Colonic mucosa (tissue), 4 donors: ENCODE results near the gene ACTA2. TPM values are rescaled to one million over a fixed set of nuclear protein-coding genes. Genes with fewer than 3 reads are reported as not detected.

Experiments used
- DNase-seq: peaks from one replicate; pipeline ENCODE4 v3.0.0-alpha.2; 2020
- H3K27ac ChIP-seq: fragments of 200-600 bp; one replicate; pipeline ENCODE4 v1.8.0; 2021
- H3K27me3 ChIP-seq: fragments of 200-600 bp; one replicate; pipeline ENCODE4 v1.8.0; 2021
- H3K36me3 ChIP-seq: fragments of 200-600 bp; one replicate; pipeline ENCODE4 v1.8.0; 2021
- H3K4me1 ChIP-seq: fragments of 200-600 bp; one replicate; pipeline ENCODE4 v1.8.0; 2021; ENCODE audit warnings: mild to moderate bottlenecking
- H3K4me3 ChIP-seq: fragments of 200-600 bp; one replicate; pipeline ENCODE4 v1.8.0; 2021
- H3K9ac ChIP-seq, 2 donors: one replicate each; pipeline ENCODE4 v1.7.0; 2013; ENCODE audit warnings: control low read depth in 2 of 2, low read depth in 2 of 2, low read length in 2 of 2
- H3K9me3 ChIP-seq: fragments of 200-600 bp; one replicate; pipeline ENCODE4 v1.8.0; 2021
- CTCF ChIP-seq: fragments of 200-600 bp; IDR thresholded peaks from one replicate; pipeline ENCODE4 v1.8.0; 2022; ENCODE audit warnings: antibody characterized with exemption, mild to moderate bottlenecking
- intact Hi-C: fragments of 100-400 bp; cut with DNase I; formaldehyde crosslinking; loops from one replicate; pipeline ENCODE4 v1.14.1; 2022
- total RNA-seq, 2 donors: library from RNA; stranded (reverse); fragmentation: NEBNext Ultra II Directional in 1 of 2; extraction: Animal tissue kit (Norgen Biotek cat#: 25700) in 1 of 2; gene quantifications; one replicate each; pipeline ENCODE4 v1.2.1, GENCODE V29; 2021
- donor health status: healthy.
- donor health status: DM: no; HTN: no; CAD: no.
- donor health status: DM: no; HTN: no; CAD: no.

Gene ACTA2
- 100 to 1,000 TPM in 1 of 2 donors, 10 to 100 TPM in 1; 88.3 to 265 TPM for total RNA-seq

GRCh38 chr10:88952647-88953111, at the start of gene ACTA2:
Gene ACTA2, minus strand, starts transcription at chr10:88952773. Its CDS starts 3,843 bp downstream, at chr10:88948930.
- Histone ChIP-seq H3K27me3 (no peaks in the 10 kb centered on the region), H3K36me3 (no peaks in the 10 kb centered on the region), H3K27ac (peak within 1 kb of the TSS; percentile 39), H3K4me1 (no peaks in the 10 kb centered on the region), H3K9me3 (no peaks in the 10 kb centered on the region), H3K4me3 (peak within 1 kb of the TSS; percentile 4), H3K9ac (peak within 1 kb of the TSS; percentile 22 to 39)
- intact Hi-C loops = no loop called here
- TF ChIP-seq CTCF = no peak
- peak; percentile 43 for DNase-seq

- H3K27me3 ChIP-seq = no peaks in the 10 kb centered on the region
- H3K4me1 ChIP-seq = peaks cover 3% of the 10 kb centered on the region
- intact Hi-C loops = no loop called here
- no peak for DNase-seq
- H3K27ac ChIP-seq = peak overlapping the region; percentile 45
- no peak for TF ChIP-seq CTCF
- no peaks in the 10 kb centered on the region for H3K9me3 ChIP-seq
- peak overlapping the region in 1 of 2 donors; percentile 2 for H3K9ac ChIP-seq
- no peak overlapping the region for H3K4me3 ChIP-seq
- H3K36me3 ChIP-seq = no peaks in the 10 kb centered on the region
These were observed 49.1 kb upstream of the ACTA2 start for GRCh38 chr10:89001729-89002072.

- Histone ChIP-seq H3K4me3 (no peak overlapping the region), H3K27ac (peak overlapping the region; percentile 45), H3K4me1 (peaks cover 4% of the 10 kb centered on the region), H3K36me3 (no peaks in the 10 kb centered on the region), H3K27me3 (no peaks in the 10 kb centered on the region), H3K9ac (peak overlapping the region in 1 of 2 donors; percentile 23), H3K9me3 (no peaks in the 10 kb centered on the region)
- DNase-seq = no peak
- intact Hi-C loops = no loop called here
- TF ChIP-seq CTCF = no peak
These were observed 48.6 kb upstream of the ACTA2 start for GRCh38 chr10:89001024-89001728.

GRCh38 chr10:88999625-89000024, 47.1 kb upstream of the ACTA2 start:
- Histone ChIP-seq H3K9me3 (no peaks in the 10 kb centered on the region), H3K4me1 (peaks cover 14% of the 10 kb centered on the region), H3K9ac (no peak overlapping the region), H3K4me3 (no peak overlapping the region), H3K27ac (peak overlapping the region; percentile 45), H3K27me3 (no peaks in the 10 kb centered on the region), H3K36me3 (no peaks in the 10 kb centered on the region)
- intact Hi-C loops = no loop called here
- TF ChIP-seq CTCF = no peak
- no peak for DNase-seq

- Histone ChIP-seq H3K36me3 (no peaks in the 10 kb centered on the region), H3K9me3 (no peaks in the 10 kb centered on the region), H3K27ac (no peak overlapping the region), H3K9ac (no peak overlapping the region), H3K4me1 (peaks cover 23% of the 10 kb centered on the region), H3K4me3 (no peak overlapping the region), H3K27me3 (no peaks in the 10 kb centered on the region)
- TF ChIP-seq CTCF = no peak
- intact Hi-C loops = no loop called here
- no peak for DNase-seq
These were observed 44.4 kb upstream of the ACTA2 start for GRCh38 chr10:88996927-88997326.
